Upper lobe of left lung (tissue), 6 donors: ENCODE results near the gene PREB. TPM values are rescaled to one million over a fixed set of nuclear protein-coding genes. Genes with fewer than 3 reads are reported as not detected.

Source experiments
- ATAC-seq, 2 donors: fragments of 200-7000 bp; cut with Tn5 transposase; one replicate each; pipeline ENCODE4 v1.9.1; 2022; ENCODE audit warnings: mild to moderate bottlenecking in 2 of 2, moderate library complexity in 2 of 2; ENCODE audit not compliant: low FRiP score in 2 of 2
- DNase-seq, 2 donors: peaks; one replicate each; pipeline ENCODE4 v3.0.0-alpha.2; 2019 to 2020
- H3K27ac ChIP-seq, 4 donors: fragments of 200-600 bp; sonication (generic); one replicate each; pipeline ENCODE4 v1.5.1; 2016 to 2019
- H3K27me3 ChIP-seq, 4 donors: fragments of 200-600 bp; sonication (generic); one replicate each; pipeline ENCODE4 v1.5.1; 2017 to 2019
- H3K36me3 ChIP-seq, 4 donors: fragments of 200-600 bp; sonication (generic); one replicate each; pipeline ENCODE4 v1.5.1; 2016 to 2019
- H3K4me1 ChIP-seq, 4 donors: fragments of 200-600 bp; sonication (generic); one replicate each; pipeline ENCODE4 v1.5.1; 2018 to 2019
- H3K4me3 ChIP-seq, 4 donors: fragments of 200-600 bp; sonication (generic); one replicate each; pipeline ENCODE4 v1.5.1; 2017 to 2019; ENCODE audit warnings: mild to moderate bottlenecking in 2 of 4, moderate library complexity in 1 of 4
- H3K9me3 ChIP-seq, 4 donors: fragments of 200-600 bp; sonication (generic); one replicate each; pipeline ENCODE4 v1.5.1; 2018 to 2019
- EP300 ChIP-seq, 4 donors: sonication (generic); formaldehyde crosslinking; IDR thresholded peaks; one replicate each; pipeline ENCODE4 v1.5.1; 2017; ENCODE audit warnings: antibody characterized with exemption in 4 of 4, control low read depth in 2 of 4
- POLR2A ChIP-seq, 4 donors: fragments of 450-650 bp; IDR thresholded peaks; one replicate each; pipeline ENCODE4 v1.5.1; 2016 to 2017; ENCODE audit warnings: antibody characterized with exemption in 4 of 4, mild to moderate bottlenecking in 2 of 4
- POLR2AphosphoS5 ChIP-seq, 2 donors: sonication (generic); formaldehyde crosslinking; IDR thresholded peaks; one replicate each; pipeline ENCODE4 v1.5.1; 2017; ENCODE audit warnings: antibody characterized with exemption in 2 of 2
- WGBS, 2 donors: methylation state at CpG; one replicate each; pipeline ENCODE4 v1.1.5; 2017 to 2018; 5-methylcytosine and 5-hydroxymethylcytosine counted together
- total RNA-seq, 6 donors: library from RNA; depleted of rRNA in 4 of 6; stranded (reverse); fragments of >200 nt in 4 of 6; gene quantifications; one replicate each; pipeline versions ENCODE4 v1.1.0 to v1.2.1, GENCODE V29; 2016 to 2021
- TF ChIP-seq, protein P1 (sequence below), 6 experiments: fragments of 450-650 bp in 4 of 6; fragments of 200-600 bp in 2 of 6; sonication (generic) in 2 of 6; IDR thresholded peaks; one replicate each; pipeline ENCODE4 v1.5.1; 2016 to 2019; ENCODE audit warnings: antibody characterized with exemption in 6 of 6
- donor health status: DM: no; HTN: no; CAD: no; lungs with moderate emphysema.
- donor health status: DM: no; HTN: yes; CAD: no; lungs with severe emphysema.

PREB gene
- total RNA-seq, 6 donors from 2014 or later, result 45.7 to 102 (median 66.0) TPM

DNA sequence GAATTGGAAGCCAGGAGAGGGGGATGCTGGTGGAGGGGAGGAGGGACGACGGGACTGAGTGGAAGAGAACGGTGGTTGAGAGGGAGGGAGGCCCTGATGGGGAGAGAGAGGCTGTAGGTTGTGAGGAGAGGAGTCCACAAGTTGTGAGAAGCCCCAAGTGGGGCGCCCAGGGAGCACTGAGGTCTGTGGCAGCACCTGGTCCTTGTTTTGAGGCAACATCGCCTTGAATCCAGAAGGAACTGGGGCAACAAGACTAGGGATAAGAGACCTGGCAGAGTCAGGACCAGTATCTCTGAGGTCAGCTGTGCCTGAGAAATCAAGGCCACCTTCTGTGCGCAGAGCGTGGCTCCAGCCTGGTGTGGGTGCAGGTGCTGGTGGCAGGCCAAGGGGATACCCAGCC, 3.7 kb upstream of the PREB start:
- no peak for TF ChIP-seq POLR2AphosphoS5 (IDR thresholded peaks at IDR 0.05)
- no peak for TF ChIP-seq POLR2A (IDR thresholded peaks at IDR 0.05)
- H3K27me3 ChIP-seq, result no peaks in the 10 kb centered on the region
- no peak overlapping the region for H3K4me3 ChIP-seq
- DNase-seq, result no peak
- ATAC-seq, result no peak
- peaks cover 7 to 10% (median 8%) of the 10 kb centered on the region in 4 donors for H3K4me1 ChIP-seq
- H3K36me3 ChIP-seq, result no peaks in the 10 kb centered on the region
- 78 to 87% methylated on average over 5 to 7 of the region's 7 CpGs for WGBS, 2 donors
- H3K27ac ChIP-seq, result no peak overlapping the region
- no peaks in the 10 kb centered on the region for H3K9me3 ChIP-seq

DNA sequence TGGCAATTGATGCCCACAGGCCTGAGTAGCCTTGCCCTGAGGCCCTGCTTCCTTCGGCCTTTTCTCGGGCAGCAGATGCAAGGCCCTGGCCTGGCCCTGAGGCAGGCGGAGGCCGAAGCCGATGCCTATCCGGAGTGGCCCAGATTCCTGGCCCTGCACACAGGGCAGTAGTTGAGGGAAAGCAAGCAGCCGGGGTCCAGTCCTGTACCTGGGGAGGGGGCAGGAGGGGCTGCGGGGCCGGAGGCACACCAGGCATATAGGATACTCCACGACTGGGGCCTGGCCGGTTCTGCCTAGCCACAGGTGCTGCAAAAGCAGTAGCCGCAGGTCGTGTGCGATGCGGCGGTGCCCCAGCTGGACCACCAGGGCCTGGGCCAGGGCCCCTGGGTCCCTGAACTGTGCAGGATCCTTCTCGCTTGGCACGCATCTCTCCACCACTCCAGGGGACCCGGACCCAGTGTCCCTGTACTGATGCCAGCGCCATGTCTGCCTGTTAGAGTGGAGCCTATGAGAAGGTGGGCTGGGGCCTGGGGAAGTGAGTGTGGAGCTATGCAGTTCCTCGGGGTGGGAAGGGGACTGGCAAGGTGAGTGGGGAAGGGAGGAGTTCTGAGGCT, 3.0 kb upstream of the PREB start:
- TF ChIP-seq EP300 (IDR thresholded peaks at IDR 0.05), result no peak
- TF ChIP-seq, protein P1, sequence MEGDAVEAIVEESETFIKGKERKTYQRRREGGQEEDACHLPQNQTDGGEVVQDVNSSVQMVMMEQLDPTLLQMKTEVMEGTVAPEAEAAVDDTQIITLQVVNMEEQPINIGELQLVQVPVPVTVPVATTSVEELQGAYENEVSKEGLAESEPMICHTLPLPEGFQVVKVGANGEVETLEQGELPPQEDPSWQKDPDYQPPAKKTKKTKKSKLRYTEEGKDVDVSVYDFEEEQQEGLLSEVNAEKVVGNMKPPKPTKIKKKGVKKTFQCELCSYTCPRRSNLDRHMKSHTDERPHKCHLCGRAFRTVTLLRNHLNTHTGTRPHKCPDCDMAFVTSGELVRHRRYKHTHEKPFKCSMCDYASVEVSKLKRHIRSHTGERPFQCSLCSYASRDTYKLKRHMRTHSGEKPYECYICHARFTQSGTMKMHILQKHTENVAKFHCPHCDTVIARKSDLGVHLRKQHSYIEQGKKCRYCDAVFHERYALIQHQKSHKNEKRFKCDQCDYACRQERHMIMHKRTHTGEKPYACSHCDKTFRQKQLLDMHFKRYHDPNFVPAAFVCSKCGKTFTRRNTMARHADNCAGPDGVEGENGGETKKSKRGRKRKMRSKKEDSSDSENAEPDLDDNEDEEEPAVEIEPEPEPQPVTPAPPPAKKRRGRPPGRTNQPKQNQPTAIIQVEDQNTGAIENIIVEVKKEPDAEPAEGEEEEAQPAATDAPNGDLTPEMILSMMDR (IDR thresholded peaks at IDR 0.05), result no peak
- no peak for TF ChIP-seq POLR2A (IDR thresholded peaks at IDR 0.05)
- TF ChIP-seq POLR2AphosphoS5 (IDR thresholded peaks at IDR 0.05), result no peak
- Histone ChIP-seq H3K4me1 (peaks cover 9 to 17% (median 13%) of the 10 kb centered on the region in 4 donors), H3K36me3 (peaks cover 0 to 5% (median 2%) of the 10 kb centered on the region in 4 donors), H3K9me3 (no peaks in the 10 kb centered on the region), H3K27me3 (no peaks in the 10 kb centered on the region), H3K27ac (no peak overlapping the region), H3K4me3 (no peak overlapping the region)
- DNase-seq (peak in 1 of 2 donors; percentile 77), ATAC-seq (no peak)
- 89% methylated on average over 10 to 16 of the region's 21 CpGs for WGBS, 2 donors

DNA sequence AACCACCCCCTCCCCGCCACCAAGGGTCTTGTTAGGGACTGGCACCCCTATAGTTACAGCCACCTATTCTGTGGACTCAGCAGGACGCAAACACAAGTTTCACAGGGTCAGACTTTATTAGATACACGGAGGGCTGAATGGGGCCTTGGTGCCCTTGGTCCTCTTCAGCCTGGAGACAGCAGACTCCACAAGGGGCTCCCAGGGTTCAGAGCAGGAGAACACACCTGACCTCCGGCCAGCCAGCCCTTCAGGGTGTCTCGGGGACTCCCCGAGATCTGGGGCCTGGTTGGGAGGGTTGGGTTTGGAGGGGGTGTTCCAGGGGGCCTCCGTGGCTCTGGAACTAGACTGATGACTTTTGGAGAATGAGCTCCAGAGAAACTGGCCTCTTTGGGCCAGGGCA, 2.3 kb upstream of the PREB start:
- TF ChIP-seq, protein P1 (IDR thresholded peaks at IDR 0.05), result no peak
- TF ChIP-seq POLR2AphosphoS5 (IDR thresholded peaks at IDR 0.05), result no peak
- no peak for TF ChIP-seq POLR2A (IDR thresholded peaks at IDR 0.05)
- TF ChIP-seq EP300 (IDR thresholded peaks at IDR 0.05), result no peak
- Histone ChIP-seq H3K9me3 (no peaks in the 10 kb centered on the region), H3K4me3 (no peak overlapping the region), H3K27ac (no peak overlapping the region), H3K4me1 (peaks cover 9 to 22% (median 13%) of the 10 kb centered on the region in 4 donors), H3K36me3 (peaks cover 0 to 12% (median 8%) of the 10 kb centered on the region in 4 donors), H3K27me3 (no peaks in the 10 kb centered on the region)
- 93 to 94% methylated on average over 3 to 7 of the region's 7 CpGs for WGBS, 2 donors
- ATAC-seq, result no peak
- DNase-seq, result no peak

DNA sequence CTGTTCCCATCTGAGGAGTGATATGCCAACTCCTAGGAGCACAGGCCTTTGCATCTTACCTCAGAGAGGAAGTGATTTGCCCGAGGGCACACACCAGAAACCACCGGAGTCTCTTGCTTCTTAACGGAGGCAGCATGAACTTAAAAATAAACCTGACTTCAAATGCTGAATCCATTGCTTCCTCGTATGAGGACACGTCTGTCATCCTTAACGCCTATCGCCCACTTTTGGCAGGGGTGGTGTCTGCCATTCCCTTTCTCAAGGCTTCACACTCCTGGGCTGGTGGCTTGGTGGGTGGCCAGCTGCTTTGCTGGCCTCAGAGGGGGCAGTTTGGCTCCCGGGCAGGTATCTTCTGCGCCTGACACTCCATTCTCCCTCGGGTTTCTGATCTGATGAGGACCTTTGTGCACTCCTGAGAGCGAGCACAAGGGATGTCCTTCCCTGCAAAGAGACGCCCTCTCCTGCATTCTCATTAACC, 1.1 kb upstream of the PREB start:
- DNase-seq, result no peak
- TF ChIP-seq EP300 (IDR thresholded peaks at IDR 0.05) (no peak), POLR2AphosphoS5 (IDR thresholded peaks at IDR 0.05) (no peak), POLR2A (IDR thresholded peaks at IDR 0.05) (no peak)
- TF ChIP-seq, protein P1 (IDR thresholded peaks at IDR 0.05), result no peak
- H3K27ac ChIP-seq, result no peak overlapping the region
- H3K9me3 ChIP-seq, result no peaks in the 10 kb centered on the region
- H3K36me3 ChIP-seq, result peaks cover 0 to 24% (median 21%) of the 10 kb centered on the region in 4 donors
- peaks cover 9 to 22% (median 13%) of the 10 kb centered on the region in 4 donors for H3K4me1 ChIP-seq
- 75 to 91% methylated on average over 11 of the region's 12 CpGs for WGBS, 2 donors
- ATAC-seq, result no peak
- no peaks in the 10 kb centered on the region for H3K27me3 ChIP-seq
- H3K4me3 ChIP-seq, result no peak overlapping the region

DNA sequence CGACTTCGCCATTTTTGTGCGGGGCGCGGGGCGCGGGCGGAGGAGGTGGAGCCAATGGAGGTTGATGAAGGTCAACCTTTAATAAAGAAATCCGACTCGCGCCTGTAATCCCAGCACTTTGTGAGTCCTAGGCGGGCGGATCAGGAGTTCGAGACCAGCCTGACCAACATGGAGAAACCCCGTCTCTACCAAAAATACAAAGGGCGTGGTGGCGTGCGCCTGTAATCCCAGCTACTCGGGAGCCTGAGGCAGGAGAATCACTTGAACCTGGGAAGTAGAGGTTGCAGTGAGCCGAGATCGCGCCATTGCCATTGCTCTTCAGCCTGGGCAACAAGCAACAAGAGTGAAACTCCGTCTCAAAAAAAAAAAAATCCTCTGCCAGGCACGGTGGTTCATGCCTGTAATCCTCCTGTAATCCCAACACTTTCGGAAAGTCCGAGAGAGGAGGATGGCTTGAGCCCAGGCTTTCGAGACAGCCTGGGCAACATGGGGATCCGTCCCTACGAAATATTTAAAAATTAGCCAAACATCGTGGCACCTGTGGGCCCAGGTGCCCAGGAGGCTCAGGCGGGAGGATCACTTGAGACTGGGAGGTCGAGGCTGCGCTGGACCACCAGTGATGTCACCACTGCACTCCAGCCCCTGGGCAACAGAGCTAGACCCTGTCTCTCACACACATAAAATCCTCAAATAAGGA, 493 bp upstream of the PREB start:
- Histone ChIP-seq H3K36me3 (peaks cover 0 to 30% (median 25%) of the 10 kb centered on the region in 4 donors), H3K27me3 (no peaks in the 10 kb centered on the region), H3K4me3 (peak overlapping the region in 3 of 4 donors; percentile 86 to 100 (median 87)), H3K27ac (peak overlapping the region in 3 of 4 donors; percentile 85 to 96 (median 93)), H3K4me1 (peaks cover 9 to 22% (median 13%) of the 10 kb centered on the region in 4 donors), H3K9me3 (no peaks in the 10 kb centered on the region)
- 56 to 92% methylated on average over 14 to 33 of the region's 33 CpGs for WGBS, 2 donors
- TF ChIP-seq POLR2A (IDR thresholded peaks at IDR 0.05) (peak in 1 of 4 donors; percentile 4), EP300 (IDR thresholded peaks at IDR 0.05) (no peak)
- TF ChIP-seq, protein P1 (IDR thresholded peaks at IDR 0.05), result no peak
- ATAC-seq (no peak), DNase-seq (no peak)
